Epithelial cell of umbilical artery (primary cell): Measurements from ENCODE around the gene ADAP1. TPM values are rescaled to one million over a fixed set of nuclear protein-coding genes. Genes with fewer than 3 reads are reported as not detected.

Source experiments
- total RNA-seq: library from RNA; depleted of rRNA; stranded (reverse); fragments of >200 nt; gene quantifications from 2 replicates; pipeline ENCODE4 v1.2.3, GENCODE V29; 2014

The ADAP1 gene
- 0.91 and 1.6 TPM in 2 replicates for total RNA-seq

GRCh38 chr7:954330-955238 is at the start of gene ADAP1:
TSS of gene ADAP1 (minus strand) at chr7:954680. CDS start at chr7:954477, 203 bp downstream.

GRCh38 chr7:983004-983615 is 28.6 kb upstream of the ADAP1 start, which contains the start of gene CYP2W1:
TSS of gene CYP2W1 (plus strand) at chr7:983181. CDS start at chr7:983212, 31 bp downstream.

GRCh38 chr7:974820-975681 is 20.6 kb upstream of the ADAP1 start, which contains the start of gene COX19:
TSS of gene COX19 (minus strand) at chr7:975549. CDS start at chr7:975509, 40 bp downstream.

GRCh38 chr7:876077-876971 is 78.2 kb downstream of the ADAP1 start, which contains the start of gene GET4:
TSS of gene GET4 (plus strand) at chr7:876554. CDS start at chr7:876646, 92 bp downstream.

Other genes with a start within 250 kb of the ADAP1 start
- gene DNAAF5, start 228.0 kb downstream of the ADAP1 start, total RNA-seq: 15.5 and 15.9 TPM in 2 replicates
- 14.6 and 20.5 TPM in 2 replicates for gene PRKAR1B, start 227.4 kb downstream of the ADAP1 start, total RNA-seq
- 96.5 and 148 TPM in 2 replicates for gene SUN1, start 122.2 kb downstream of the ADAP1 start, total RNA-seq
- 31.0 and 33.1 TPM in 2 replicates for gene GET4, start 78.1 kb downstream of the ADAP1 start, total RNA-seq
- 8.4 and 9.1 TPM in 2 replicates for gene COX19, start 20.9 kb upstream of the ADAP1 start, total RNA-seq
- gene CYP2W1, start 28.5 kb upstream of the ADAP1 start, total RNA-seq: not detected in 2 replicates
- 12.0 and 37.5 TPM in 2 replicates for gene GPR146, start 89.9 kb upstream of the ADAP1 start, total RNA-seq
- gene GPER1, start 133.4 kb upstream of the ADAP1 start, total RNA-seq: 0.32 TPM in 1 of 2 replicates, not detected in the other
- 7.8 and 11.0 TPM in 2 replicates for gene ZFAND2A, start 205.5 kb upstream of the ADAP1 start, total RNA-seq